Neural cell (in vitro differentiated cells): Measurements from ENCODE around the gene URB2. TPM values are rescaled to one million over a fixed set of nuclear protein-coding genes. Genes with fewer than 3 reads are reported as not detected.

Experiments
- H2AFZ ChIP-seq: fragments of 200-600, 300-800 bp; sonication (generic), shearing (Covaris generic); 2 replicates; pipeline ENCODE4 v1.6.0; 2014; ENCODE audit warnings: low read depth, mild to moderate bottlenecking, antibody characterized with exemption, low read length, moderate library complexity
- H3F3A ChIP-seq: fragments of 200-600 bp; shearing (Covaris generic); 2 replicates; pipeline ENCODE4 v1.6.1; 2016; ENCODE audit warnings: mild to moderate bottlenecking, moderate library complexity, mixed read lengths, antibody characterized with exemption, low read length; ENCODE audit not compliant: insufficient read depth, poor library complexity, severe bottlenecking
- H3K27ac ChIP-seq: fragments of 200-600, 300-800 bp; sonication (generic), shearing (Covaris generic); 2 replicates; pipeline ENCODE4 v1.5.1; 2014; ENCODE audit warnings: mild to moderate bottlenecking, low read length, moderate library complexity
- H3K27me3 ChIP-seq: fragments of 300-800, 200-600 bp; sonication (generic), shearing (Covaris generic); 2 replicates; pipeline ENCODE4 v1.6.0; 2014; ENCODE audit warnings: mild to moderate bottlenecking, low read depth, low read length, moderate library complexity; ENCODE audit not compliant: insufficient read depth
- H3K36me3 ChIP-seq: fragments of 300-800, 200-600 bp; sonication (generic), shearing (Covaris generic); 2 replicates; pipeline ENCODE4 v1.5.1; 2014; ENCODE audit warnings: mild to moderate bottlenecking, antibody characterized with exemption, low read length, moderate library complexity; ENCODE audit not compliant: insufficient read depth
- H3K4me2 ChIP-seq: fragments of 300-800, 200-600 bp; sonication (generic), shearing (Covaris generic); 2 replicates; pipeline ENCODE4 v1.6.0; 2014; ENCODE audit warnings: mild to moderate bottlenecking, low read length
- H3K4me3 ChIP-seq: fragments of 300-800, 200-600 bp; sonication (generic), shearing (Covaris generic); 2 replicates; pipeline ENCODE4 v1.5.1; 2014; ENCODE audit warnings: mild to moderate bottlenecking, low read length, moderate library complexity
- H3K79me2 ChIP-seq: fragments of 200-600 bp; shearing (Covaris generic); replicated peaks from 2 replicates; pipeline ENCODE4 v1.6.0; 2014; ENCODE audit warnings: mild to moderate bottlenecking, low read length, moderate library complexity; ENCODE audit not compliant: insufficient read depth
- H3K9ac ChIP-seq: fragments of 300-800, 200-600 bp; sonication (generic), shearing (Covaris generic); 2 replicates; pipeline ENCODE4 v1.6.1; 2016; ENCODE audit warnings: mild to moderate bottlenecking, low read length, mixed read lengths
- H3K9me2 ChIP-seq: fragments of 200-600 bp; shearing (Covaris generic); 2 replicates; pipeline ENCODE4 v1.6.1; 2016; ENCODE audit warnings: mild to moderate bottlenecking, low read length, mixed read lengths; ENCODE audit not compliant: insufficient read depth
- H3K9me3 ChIP-seq: fragments of 200-600, 300-800 bp; sonication (generic), shearing (Covaris generic); 2 replicates; pipeline ENCODE4 v1.6.1; 2016; ENCODE audit warnings: mild to moderate bottlenecking, mixed run types, low read length, moderate library complexity, mixed read lengths
- H4K20me1 ChIP-seq: fragments of 200-600 bp; shearing (Covaris generic); 2 replicates; pipeline ENCODE4 v1.6.1; 2016; ENCODE audit warnings: mild to moderate bottlenecking, mixed run types; ENCODE audit not compliant: insufficient read depth
- EP300 ChIP-seq: fragments of 450-650 bp; conservative IDR thresholded peaks from 2 replicates; pipeline ENCODE4 v1.6.1; 2014; ENCODE audit warnings: antibody characterized with exemption, mild to moderate bottlenecking, moderate library complexity; ENCODE audit not compliant: poor library complexity, severe bottlenecking
- EZH2 ChIP-seq: fragments of 200-600, 300-800 bp; shearing (Covaris generic), sonication (generic); IDR thresholded peaks from 2 replicates; pipeline ENCODE4 v1.6.1; 2014; ENCODE audit warnings: antibody characterized with exemption, low read length, borderline replicate concordance, mild to moderate bottlenecking; ENCODE audit not compliant: insufficient read depth, poor library complexity, severe bottlenecking
- MXI1 ChIP-seq: fragments of 450-650 bp; conservative IDR thresholded peaks from 2 replicates; pipeline ENCODE4 v1.6.1; 2014; ENCODE audit warnings: antibody characterized with exemption, mild to moderate bottlenecking; ENCODE audit not compliant: poor library complexity, severe bottlenecking
- POLR2AphosphoS5 ChIP-seq: IDR thresholded peaks from 2 replicates; pipeline ENCODE4 v1.6.1; 2012
- RAD21 ChIP-seq: fragments of 450-650 bp; conservative IDR thresholded peaks from 2 replicates; pipeline ENCODE4 v1.6.1; 2014; ENCODE audit warnings: antibody characterized with exemption, mild to moderate bottlenecking, moderate library complexity
- REST ChIP-seq: IDR thresholded peaks from 2 replicates; pipeline ENCODE4 v1.6.1; 2012; ENCODE audit warnings: borderline replicate concordance
- SMC3 ChIP-seq: fragments of 450-650 bp; conservative IDR thresholded peaks from 2 replicates; pipeline ENCODE4 v1.6.1; 2014; ENCODE audit warnings: antibody characterized with exemption, mild to moderate bottlenecking, moderate library complexity; ENCODE audit not compliant: poor library complexity
- TAF1 ChIP-seq: IDR thresholded peaks from 2 replicates; pipeline ENCODE4 v1.6.1; 2012; ENCODE audit warnings: low read depth
- polyA plus RNA-seq: library from polyadenylated mRNA; depleted of rRNA; stranded (reverse); fragments of >200 nt; gene quantifications from 2 replicates; pipeline ENCODE4 v1.2.3, GENCODE V29; 2014
- TF ChIP-seq, protein P1 (sequence below): fragments of 450-650 bp; IDR thresholded peaks from 2 replicates; pipeline ENCODE4 v1.5.1; 2014; ENCODE audit warnings: antibody characterized with exemption, mild to moderate bottlenecking, moderate library complexity; ENCODE audit not compliant: poor library complexity, severe bottlenecking

Gene URB2
- polyA plus RNA-seq, 1 donor from 2014 or later = 5.7 TPM

GRCh38 chr1:229582011-229582694 is 43.9 kb upstream of the URB2 start:
- Histone ChIP-seq H3K9me2 (no peaks in the 10 kb centered on the region), H3K79me2 (no peaks in the 10 kb centered on the region), H4K20me1 (no peaks in the 10 kb centered on the region), H3K4me3 (no peak overlapping the region), H2AFZ (no peak overlapping the region), H3F3A (no peaks in the 10 kb centered on the region), H3K27ac (no peak overlapping the region), H3K4me2 (no peak overlapping the region), H3K27me3 (no peaks in the 10 kb centered on the region), H3K36me3 (no peaks in the 10 kb centered on the region), H3K9ac (no peak overlapping the region), H3K9me3 (no peaks in the 10 kb centered on the region)
- TF ChIP-seq EP300 (no peak), EZH2 (no peak), REST (no peak), MXI1 (no peak), TAF1 (no peak), RAD21 (no peak), SMC3 (no peak)
- TF ChIP-seq, protein P1, sequence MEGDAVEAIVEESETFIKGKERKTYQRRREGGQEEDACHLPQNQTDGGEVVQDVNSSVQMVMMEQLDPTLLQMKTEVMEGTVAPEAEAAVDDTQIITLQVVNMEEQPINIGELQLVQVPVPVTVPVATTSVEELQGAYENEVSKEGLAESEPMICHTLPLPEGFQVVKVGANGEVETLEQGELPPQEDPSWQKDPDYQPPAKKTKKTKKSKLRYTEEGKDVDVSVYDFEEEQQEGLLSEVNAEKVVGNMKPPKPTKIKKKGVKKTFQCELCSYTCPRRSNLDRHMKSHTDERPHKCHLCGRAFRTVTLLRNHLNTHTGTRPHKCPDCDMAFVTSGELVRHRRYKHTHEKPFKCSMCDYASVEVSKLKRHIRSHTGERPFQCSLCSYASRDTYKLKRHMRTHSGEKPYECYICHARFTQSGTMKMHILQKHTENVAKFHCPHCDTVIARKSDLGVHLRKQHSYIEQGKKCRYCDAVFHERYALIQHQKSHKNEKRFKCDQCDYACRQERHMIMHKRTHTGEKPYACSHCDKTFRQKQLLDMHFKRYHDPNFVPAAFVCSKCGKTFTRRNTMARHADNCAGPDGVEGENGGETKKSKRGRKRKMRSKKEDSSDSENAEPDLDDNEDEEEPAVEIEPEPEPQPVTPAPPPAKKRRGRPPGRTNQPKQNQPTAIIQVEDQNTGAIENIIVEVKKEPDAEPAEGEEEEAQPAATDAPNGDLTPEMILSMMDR = no peak

- no peak overlapping the region for H3K4me3 ChIP-seq
- H3K79me2 ChIP-seq = no peaks in the 10 kb centered on the region
- H3K9me3 ChIP-seq = no peaks in the 10 kb centered on the region
- TF ChIP-seq REST = no peak
- TF ChIP-seq POLR2AphosphoS5 = no peak
- TF ChIP-seq EP300 = no peak
- TF ChIP-seq, protein P1 = no peak
- no peak for TF ChIP-seq TAF1
- no peak for TF ChIP-seq MXI1
- TF ChIP-seq EZH2 = no peak
- TF ChIP-seq SMC3 = no peak
- TF ChIP-seq RAD21 = no peak
- no peaks in the 10 kb centered on the region for H3K9me2 ChIP-seq
- H3K4me2 ChIP-seq = no peak overlapping the region
- no peaks in the 10 kb centered on the region for H3K27me3 ChIP-seq
- H3F3A ChIP-seq = no peaks in the 10 kb centered on the region
- H4K20me1 ChIP-seq = no peaks in the 10 kb centered on the region
- H3K9ac ChIP-seq = no peak overlapping the region
- H2AFZ ChIP-seq = no peak overlapping the region
- H3K36me3 ChIP-seq = no peaks in the 10 kb centered on the region
- no peak overlapping the region for H3K27ac ChIP-seq
Observed at GRCh38 chr1:229582715-229583114, 43.3 kb upstream of the URB2 start.
